Esophagus squamous epithelium (tissue), 4 donors: Measurements from ENCODE around the gene ENOX1.

ENCODE experiments used
- CTCF ChIP-seq, 6 experiments: fragments of 450-650 bp in 4 of 6; fragments of 200-600 bp in 2 of 6; sonication (generic) in 2 of 6; IDR thresholded peaks; one replicate each; pipeline ENCODE4 v1.5.1; 2016 to 2019; ENCODE audit warnings: antibody characterized with exemption in 6 of 6, mild to moderate bottlenecking in 4 of 6, moderate library complexity in 4 of 6
- POLR2A ChIP-seq, 4 donors: fragments of 450-650 bp; IDR thresholded peaks; one replicate each; pipeline ENCODE4 v1.6.1; 2017; ENCODE audit warnings: antibody characterized with exemption in 4 of 4, mild to moderate bottlenecking in 4 of 4, moderate library complexity in 3 of 4

- TF ChIP-seq CTCF (IDR thresholded peaks at IDR 0.05) (no peak), POLR2A (IDR thresholded peaks at IDR 0.05) (no peak)
Observed at GRCh38 chr13:43355774-43356173, 431.0 kb downstream of the ENOX1 start.
